GM23338 (cell line): ENCODE results near the gene DCDC1. TPM values are rescaled to one million over a fixed set of nuclear protein-coding genes. Genes with fewer than 3 reads are reported as not detected.

Source experiments
- ATAC-seq: fragments of 200-7000 bp; cut with Tn5 transposase; 3 replicates; pipeline ENCODE4 v1.9.1; 2020
- DNase-seq: peaks from one replicate; pipeline ENCODE4 v3.0.0-alpha.2; 2015; ENCODE audit warnings: low spot score
- H2AFZ ChIP-seq: fragments of 200-600 bp; sonication (generic); 2 replicates; pipeline ENCODE4 v1.8.0; 2016; ENCODE audit warnings: antibody characterized with exemption, mild to moderate bottlenecking, moderate library complexity
- H3F3A ChIP-seq: fragments of 200-600 bp; sonication (generic); replicated peaks from 2 replicates; pipeline ENCODE4 v1.8.0; 2017; ENCODE audit warnings: antibody characterized with exemption, mixed run types, low read depth
- H3K27ac ChIP-seq: fragments of 200-600 bp; sonication (generic); 2 replicates; pipeline ENCODE4 v1.6.1; 2016; ENCODE audit warnings: low read depth
- H3K27me3 ChIP-seq: fragments of 200-600 bp; sonication (generic); 2 replicates; pipeline ENCODE4 v1.8.0; 2016; ENCODE audit warnings: mild to moderate bottlenecking, mixed run types, moderate library complexity; ENCODE audit not compliant: insufficient read depth
- H3K36me3 ChIP-seq: fragments of 200-600 bp; sonication (generic); 2 replicates; pipeline ENCODE4 v1.8.0; 2016; ENCODE audit warnings: mild to moderate bottlenecking; ENCODE audit not compliant: insufficient read depth
- H3K4me1 ChIP-seq: fragments of 200-600 bp; sonication (generic); 2 replicates; pipeline ENCODE4 v1.8.0; 2016; ENCODE audit warnings: mild to moderate bottlenecking, moderate library complexity; ENCODE audit not compliant: insufficient read depth
- H3K4me2 ChIP-seq: fragments of 200-600 bp; sonication (generic); 2 replicates; pipeline ENCODE4 v1.7.1; 2017; ENCODE audit warnings: mixed run types
- H3K4me3 ChIP-seq: fragments of 200-600 bp; sonication (generic); 2 replicates; pipeline ENCODE4 v1.6.1; 2016; ENCODE audit warnings: mixed run types
- H3K79me2 ChIP-seq: fragments of 200-600 bp; sonication (generic); replicated peaks from 2 replicates; pipeline ENCODE4 v1.8.0; 2017; ENCODE audit warnings: mild to moderate bottlenecking; ENCODE audit not compliant: insufficient read depth
- H3K9me2 ChIP-seq: fragments of 200-600 bp; sonication (generic); 2 replicates; pipeline ENCODE4 v1.8.0; 2017; ENCODE audit not compliant: insufficient read depth
- H4K20me1 ChIP-seq: fragments of 200-600 bp; sonication (generic); replicated peaks from 2 replicates; pipeline ENCODE4 v1.8.0; 2017; ENCODE audit warnings: mild to moderate bottlenecking; ENCODE audit not compliant: insufficient read depth
- H3K27ac Mint-ChIP-seq: 2 replicates; pipeline ENCODE4 v1.8.0; 2020; ENCODE audit warnings: inconsistent platforms, mild to moderate bottlenecking, moderate library complexity, mixed read lengths
- H3K27me3 Mint-ChIP-seq: 3 replicates; pipeline ENCODE4 v1.8.0; 2022; ENCODE audit warnings: low read depth, mild to moderate bottlenecking, moderate library complexity, mixed read lengths, inconsistent platforms; ENCODE audit not compliant: insufficient read depth, poor library complexity
- H3K36me3 Mint-ChIP-seq: 3 replicates; pipeline ENCODE4 v1.8.0; 2021; ENCODE audit warnings: low read depth, mild to moderate bottlenecking, inconsistent platforms, moderate library complexity, mixed read lengths
- H3K4me1 Mint-ChIP-seq: 3 replicates; pipeline ENCODE4 v1.8.0; 2020; ENCODE audit warnings: mild to moderate bottlenecking, inconsistent platforms, mixed read lengths
- H3K4me3 Mint-ChIP-seq: 3 replicates; pipeline ENCODE4 v1.8.0; 2021; ENCODE audit warnings: moderate library complexity, mild to moderate bottlenecking, inconsistent platforms, mixed read lengths
- H3K9me3 Mint-ChIP-seq: 3 replicates; pipeline ENCODE4 v1.8.0; 2020; ENCODE audit warnings: moderate library complexity, mild to moderate bottlenecking, inconsistent platforms, mixed read lengths
- CREB1 ChIP-seq: fragments of 250-450 bp; sonication (Bioruptor Pico); IDR thresholded peaks from 2 replicates; pipeline ENCODE4 v1.5.0; 2020; ENCODE audit warnings: low read depth, mild to moderate bottlenecking, moderate library complexity
- EZH2 ChIP-seq: fragments of 200-600 bp; sonication (generic); IDR thresholded peaks from one replicate; pipeline ENCODE4 v1.8.0; 2017; ENCODE audit warnings: antibody characterized with exemption, mild to moderate bottlenecking, low read depth; ENCODE audit not compliant: unreplicated experiment
- EZH2phosphoT487 ChIP-seq: fragments of 200-600 bp; sonication (generic); IDR thresholded peaks from one replicate; pipeline ENCODE4 v1.8.1; 2018; ENCODE audit warnings: antibody characterized with exemption; ENCODE audit not compliant: unreplicated experiment
- JUNB ChIP-seq: IDR thresholded peaks from one replicate; pipeline ENCODE4 v1.6.1; 2016; ENCODE audit warnings: antibody characterized with exemption; ENCODE audit not compliant: unreplicated experiment
- NANOG ChIP-seq: IDR thresholded peaks from 2 replicates; pipeline ENCODE4 v1.6.1; 2016; ENCODE audit warnings: antibody characterized with exemption, borderline replicate concordance
- POLR2AphosphoS5 ChIP-seq: IDR thresholded peaks from 2 replicates; pipeline ENCODE4 v1.6.1; 2016; ENCODE audit warnings: antibody characterized with exemption, low read depth
- STAT1 ChIP-seq: IDR thresholded peaks from one replicate; pipeline ENCODE4 v1.6.1; 2016; ENCODE audit warnings: antibody characterized with exemption; ENCODE audit not compliant: unreplicated experiment
- ZNF114 ChIP-seq: fragments of 250-450 bp; sonication (Bioruptor Pico); IDR thresholded peaks from 2 replicates; pipeline ENCODE4 v1.5.0; 2020; ENCODE audit warnings: mild to moderate bottlenecking, moderate library complexity
- ZNF331 ChIP-seq: fragments of 250-450 bp; sonication (Bioruptor Pico); IDR thresholded peaks from 2 replicates; pipeline ENCODE4 v1.5.0; 2020; ENCODE audit warnings: low read depth, mild to moderate bottlenecking, moderate library complexity
- polyA plus RNA-seq: library from polyadenylated mRNA; unstranded; fragments of >200 nt; fragmentation: Nextera tagmentation; extraction: Ambion mirVana; gene quantifications from 2 replicates; pipeline ENCODE4 v1.2.1, GENCODE V29; 2016
- total RNA-seq: library from RNA; depleted of rRNA; stranded (reverse); fragments of >200 nt; shearing (Covaris generic); gene quantifications from 2 replicates; pipeline ENCODE4 v1.2.3, GENCODE V29; 2014
- TF ChIP-seq, protein P1 (sequence below): fragments of 250-450 bp; sonication (Bioruptor Pico); IDR thresholded peaks from 2 replicates; pipeline ENCODE4 v1.5.0; 2020; ENCODE audit warnings: mild to moderate bottlenecking, moderate library complexity
- TF ChIP-seq, protein P2 (sequence below): IDR thresholded peaks from 2 replicates; pipeline ENCODE4 v1.6.1; 2016; ENCODE audit warnings: antibody characterized with exemption
- TF ChIP-seq, protein P3 (sequence below): IDR thresholded peaks from one replicate; pipeline ENCODE4 v1.6.1; 2018; ENCODE audit warnings: antibody characterized with exemption; ENCODE audit not compliant: unreplicated experiment

DCDC1 gene
- total and polyA plus RNA-seq, 2 experiments from 2014 or later, result 0.56 to 0.58 TPM

DNA sequence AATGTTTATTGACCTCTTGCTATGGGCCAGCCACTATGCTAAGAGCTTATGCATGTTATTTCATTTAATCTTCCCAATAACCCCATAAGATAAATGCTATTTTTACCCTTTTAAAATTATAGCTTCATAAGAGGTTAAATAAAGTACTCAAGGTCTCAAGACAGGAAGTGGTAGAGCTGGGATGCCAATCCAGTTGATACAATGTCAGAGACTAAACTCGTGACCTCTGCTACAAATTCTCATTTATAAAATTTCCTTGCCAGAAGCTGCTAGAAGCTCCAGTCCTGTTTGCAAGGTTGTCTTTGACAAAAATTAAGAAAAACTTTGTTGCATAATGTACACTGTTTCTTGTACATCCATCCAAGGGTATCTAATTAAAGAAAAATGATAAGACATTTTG lies 517.4 kb downstream of the DCDC1 start:
- H3F3A ChIP-seq, result no peaks in the 10 kb centered on the region
- DNase-seq, result no peak
- Mint-ChIP-seq H3K4me3 (no peak overlapping the region), H3K27ac (no peak overlapping the region), H3K4me1 (peaks cover 17% of the 10 kb centered on the region), H3K36me3 (peaks cover 4% of the 10 kb centered on the region; the same call in 1 of the 3 replicates), H3K9me3 (peaks cover 11% of the 10 kb centered on the region; the same call in 1 of the 3 replicates), H3K27me3 (peaks cover 2% of the 10 kb centered on the region)
- no peaks in the 10 kb centered on the region for H4K20me1 ChIP-seq
- H3K4me1 ChIP-seq, result peaks cover 17% of the 10 kb centered on the region
- H3K27ac ChIP-seq, result no peak overlapping the region
- H2AFZ ChIP-seq, result no peak overlapping the region
- no peak for TF ChIP-seq ZNF114 (CRISPR knock-in tag)
- TF ChIP-seq STAT1, result no peak
- TF ChIP-seq CREB1 (CRISPR knock-in tag), result no peak
- no peak for TF ChIP-seq JUNB
- TF ChIP-seq, protein P1, sequence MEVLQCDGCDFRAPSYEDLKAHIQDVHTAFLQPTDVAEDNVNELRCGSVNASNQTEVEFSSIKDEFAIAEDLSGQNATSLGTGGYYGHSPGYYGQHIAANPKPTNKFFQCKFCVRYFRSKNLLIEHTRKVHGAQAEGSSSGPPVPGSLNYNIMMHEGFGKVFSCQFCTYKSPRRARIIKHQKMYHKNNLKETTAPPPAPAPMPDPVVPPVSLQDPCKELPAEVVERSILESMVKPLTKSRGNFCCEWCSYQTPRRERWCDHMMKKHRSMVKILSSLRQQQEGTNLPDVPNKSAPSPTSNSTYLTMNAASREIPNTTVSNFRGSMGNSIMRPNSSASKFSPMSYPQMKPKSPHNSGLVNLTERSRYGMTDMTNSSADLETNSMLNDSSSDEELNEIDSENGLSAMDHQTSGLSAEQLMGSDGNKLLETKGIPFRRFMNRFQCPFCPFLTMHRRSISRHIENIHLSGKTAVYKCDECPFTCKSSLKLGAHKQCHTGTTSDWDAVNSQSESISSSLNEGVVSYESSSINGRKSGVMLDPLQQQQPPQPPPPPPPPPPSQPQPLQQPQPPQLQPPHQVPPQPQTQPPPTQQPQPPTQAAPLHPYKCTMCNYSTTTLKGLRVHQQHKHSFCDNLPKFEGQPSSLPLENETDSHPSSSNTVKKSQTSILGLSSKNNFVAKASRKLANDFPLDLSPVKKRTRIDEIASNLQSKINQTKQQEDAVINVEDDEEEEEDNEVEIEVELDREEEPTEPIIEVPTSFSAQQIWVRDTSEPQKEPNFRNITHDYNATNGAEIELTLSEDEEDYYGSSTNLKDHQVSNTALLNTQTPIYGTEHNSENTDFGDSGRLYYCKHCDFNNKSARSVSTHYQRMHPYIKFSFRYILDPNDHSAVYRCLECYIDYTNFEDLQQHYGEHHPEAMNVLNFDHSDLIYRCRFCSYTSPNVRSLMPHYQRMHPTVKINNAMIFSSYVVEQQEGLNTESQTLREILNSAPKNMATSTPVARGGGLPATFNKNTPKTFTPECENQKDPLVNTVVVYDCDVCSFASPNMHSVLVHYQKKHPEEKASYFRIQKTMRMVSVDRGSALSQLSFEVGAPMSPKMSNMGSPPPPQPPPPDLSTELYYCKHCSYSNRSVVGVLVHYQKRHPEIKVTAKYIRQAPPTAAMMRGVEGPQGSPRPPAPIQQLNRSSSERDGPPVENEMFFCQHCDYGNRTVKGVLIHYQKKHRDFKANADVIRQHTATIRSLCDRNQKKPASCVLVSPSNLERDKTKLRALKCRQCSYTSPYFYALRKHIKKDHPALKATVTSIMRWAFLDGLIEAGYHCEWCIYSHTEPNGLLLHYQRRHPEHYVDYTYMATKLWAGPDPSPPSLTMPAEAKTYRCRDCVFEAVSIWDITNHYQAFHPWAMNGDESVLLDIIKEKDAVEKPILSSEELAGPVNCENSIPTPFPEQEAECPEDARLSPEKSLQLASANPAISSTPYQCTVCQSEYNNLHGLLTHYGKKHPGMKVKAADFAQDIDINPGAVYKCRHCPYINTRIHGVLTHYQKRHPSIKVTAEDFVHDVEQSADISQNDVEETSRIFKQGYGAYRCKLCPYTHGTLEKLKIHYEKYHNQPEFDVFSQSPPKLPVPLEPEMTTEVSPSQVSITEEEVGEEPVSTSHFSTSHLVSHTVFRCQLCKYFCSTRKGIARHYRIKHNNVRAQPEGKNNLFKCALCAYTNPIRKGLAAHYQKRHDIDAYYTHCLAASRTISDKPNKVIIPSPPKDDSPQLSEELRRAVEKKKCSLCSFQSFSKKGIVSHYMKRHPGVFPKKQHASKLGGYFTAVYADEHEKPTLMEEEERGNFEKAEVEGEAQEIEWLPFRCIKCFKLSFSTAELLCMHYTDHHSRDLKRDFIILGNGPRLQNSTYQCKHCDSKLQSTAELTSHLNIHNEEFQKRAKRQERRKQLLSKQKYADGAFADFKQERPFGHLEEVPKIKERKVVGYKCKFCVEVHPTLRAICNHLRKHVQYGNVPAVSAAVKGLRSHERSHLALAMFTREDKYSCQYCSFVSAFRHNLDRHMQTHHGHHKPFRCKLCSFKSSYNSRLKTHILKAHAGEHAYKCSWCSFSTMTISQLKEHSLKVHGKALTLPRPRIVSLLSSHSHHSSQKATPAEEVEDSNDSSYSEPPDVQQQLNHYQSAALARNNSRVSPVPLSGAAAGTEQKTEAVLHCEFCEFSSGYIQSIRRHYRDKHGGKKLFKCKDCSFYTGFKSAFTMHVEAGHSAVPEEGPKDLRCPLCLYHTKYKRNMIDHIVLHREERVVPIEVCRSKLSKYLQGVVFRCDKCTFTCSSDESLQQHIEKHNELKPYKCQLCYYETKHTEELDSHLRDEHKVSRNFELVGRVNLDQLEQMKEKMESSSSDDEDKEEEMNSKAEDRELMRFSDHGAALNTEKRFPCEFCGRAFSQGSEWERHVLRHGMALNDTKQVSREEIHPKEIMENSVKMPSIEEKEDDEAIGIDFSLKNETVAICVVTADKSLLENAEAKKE (CRISPR knock-in tag), result no peak
- TF ChIP-seq, protein P2, sequence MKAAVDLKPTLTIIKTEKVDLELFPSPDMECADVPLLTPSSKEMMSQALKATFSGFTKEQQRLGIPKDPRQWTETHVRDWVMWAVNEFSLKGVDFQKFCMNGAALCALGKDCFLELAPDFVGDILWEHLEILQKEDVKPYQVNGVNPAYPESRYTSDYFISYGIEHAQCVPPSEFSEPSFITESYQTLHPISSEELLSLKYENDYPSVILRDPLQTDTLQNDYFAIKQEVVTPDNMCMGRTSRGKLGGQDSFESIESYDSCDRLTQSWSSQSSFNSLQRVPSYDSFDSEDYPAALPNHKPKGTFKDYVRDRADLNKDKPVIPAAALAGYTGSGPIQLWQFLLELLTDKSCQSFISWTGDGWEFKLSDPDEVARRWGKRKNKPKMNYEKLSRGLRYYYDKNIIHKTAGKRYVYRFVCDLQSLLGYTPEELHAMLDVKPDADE, result no peak
- no peak for TF ChIP-seq POLR2AphosphoS5
- TF ChIP-seq, protein P3, sequence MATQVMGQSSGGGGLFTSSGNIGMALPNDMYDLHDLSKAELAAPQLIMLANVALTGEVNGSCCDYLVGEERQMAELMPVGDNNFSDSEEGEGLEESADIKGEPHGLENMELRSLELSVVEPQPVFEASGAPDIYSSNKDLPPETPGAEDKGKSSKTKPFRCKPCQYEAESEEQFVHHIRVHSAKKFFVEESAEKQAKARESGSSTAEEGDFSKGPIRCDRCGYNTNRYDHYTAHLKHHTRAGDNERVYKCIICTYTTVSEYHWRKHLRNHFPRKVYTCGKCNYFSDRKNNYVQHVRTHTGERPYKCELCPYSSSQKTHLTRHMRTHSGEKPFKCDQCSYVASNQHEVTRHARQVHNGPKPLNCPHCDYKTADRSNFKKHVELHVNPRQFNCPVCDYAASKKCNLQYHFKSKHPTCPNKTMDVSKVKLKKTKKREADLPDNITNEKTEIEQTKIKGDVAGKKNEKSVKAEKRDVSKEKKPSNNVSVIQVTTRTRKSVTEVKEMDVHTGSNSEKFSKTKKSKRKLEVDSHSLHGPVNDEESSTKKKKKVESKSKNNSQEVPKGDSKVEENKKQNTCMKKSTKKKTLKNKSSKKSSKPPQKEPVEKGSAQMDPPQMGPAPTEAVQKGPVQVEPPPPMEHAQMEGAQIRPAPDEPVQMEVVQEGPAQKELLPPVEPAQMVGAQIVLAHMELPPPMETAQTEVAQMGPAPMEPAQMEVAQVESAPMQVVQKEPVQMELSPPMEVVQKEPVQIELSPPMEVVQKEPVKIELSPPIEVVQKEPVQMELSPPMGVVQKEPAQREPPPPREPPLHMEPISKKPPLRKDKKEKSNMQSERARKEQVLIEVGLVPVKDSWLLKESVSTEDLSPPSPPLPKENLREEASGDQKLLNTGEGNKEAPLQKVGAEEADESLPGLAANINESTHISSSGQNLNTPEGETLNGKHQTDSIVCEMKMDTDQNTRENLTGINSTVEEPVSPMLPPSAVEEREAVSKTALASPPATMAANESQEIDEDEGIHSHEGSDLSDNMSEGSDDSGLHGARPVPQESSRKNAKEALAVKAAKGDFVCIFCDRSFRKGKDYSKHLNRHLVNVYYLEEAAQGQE, result no peak
- TF ChIP-seq EZH2, result no peak
- TF ChIP-seq EZH2phosphoT487, result no peak
- no peak for TF ChIP-seq NANOG
- TF ChIP-seq ZNF331 (CRISPR knock-in tag), result no peak
- H3K9me2 ChIP-seq, result peaks cover 10% of the 10 kb centered on the region; the same call in 1 of the 2 replicates
- H3K4me2 ChIP-seq, result no peak overlapping the region
- H3K27me3 ChIP-seq, result no peaks in the 10 kb centered on the region
- H3K79me2 ChIP-seq, result no peaks in the 10 kb centered on the region
- no peak overlapping the region for H3K4me3 ChIP-seq
- no peak for ATAC-seq
- H3K36me3 ChIP-seq, result peaks cover 2% of the 10 kb centered on the region; the same call in 1 of the 2 replicates
